ENCODE data around the gene OR2AG1. TPM values are rescaled to one million over a fixed set of nuclear protein-coding genes. Genes with fewer than 3 reads are reported as not detected.

The OR2AG1 gene
- polyA plus RNA-seq, 1 donor (not counting 4 experiments of a cell fraction or from before 2014, with no cell fraction given): not detected

DNA sequence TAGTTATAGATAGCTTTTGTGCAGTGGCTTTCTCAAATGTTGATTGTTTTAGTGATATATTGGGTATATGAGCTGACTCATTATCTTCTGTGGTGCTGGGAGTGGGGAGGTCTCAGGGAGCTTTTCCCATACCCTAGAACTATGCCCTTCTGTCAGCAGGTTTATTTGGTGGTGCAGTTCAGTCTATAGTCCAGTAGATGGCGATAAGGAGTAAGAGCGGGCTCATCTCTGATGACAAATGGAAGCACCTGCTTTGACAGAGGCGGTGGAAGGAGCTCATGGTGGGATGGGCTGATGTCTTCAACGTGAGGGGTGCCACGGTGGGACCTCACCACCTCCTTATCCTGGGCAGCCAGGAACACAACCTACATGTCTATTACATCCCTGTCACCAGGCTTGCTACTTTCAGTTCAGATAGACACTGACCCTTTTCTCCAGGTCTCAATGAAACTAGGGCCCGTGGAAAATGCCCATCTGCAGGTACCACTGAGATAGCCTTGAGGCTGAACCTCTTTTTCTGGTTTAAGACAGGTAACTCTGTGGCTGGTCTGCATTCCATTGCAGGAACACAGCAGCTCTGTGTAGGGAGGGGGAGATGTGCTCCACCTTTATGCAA is 29.7 kb downstream of the OR2AG1 start:
- H3K79me2 ChIP-seq (ENCODE audit: control insufficient read depth, insufficient read depth, low read length): no peaks in the 10 kb centered on the region
- no peaks in the 10 kb centered on the region for H3K36me3 ChIP-seq (ENCODE audit: control insufficient read depth in 2 of 2, extremely low read depth in 1 of 2, insufficient read depth in 2 of 2, low read length in 2 of 2)
- no peaks in the 10 kb centered on the region for H3K27me3 ChIP-seq (ENCODE audit: control insufficient read depth, extremely low read depth, insufficient read depth, low read length)
- DNase-seq (ENCODE audit: low read depth, low spot score): peak; percentile 19
- FAIRE-seq: peak; percentile 41
- no peaks in the 10 kb centered on the region for H3K4me1 ChIP-seq (ENCODE audit: control insufficient read depth, extremely low read depth, insufficient read depth, low read length)
- no peaks in the 10 kb centered on the region for H4K20me1 ChIP-seq (ENCODE audit: control insufficient read depth, extremely low read depth, insufficient read depth, low read length)
- H3K9me3 ChIP-seq (ENCODE audit: control insufficient read depth, low read depth, low read length): no peaks in the 10 kb centered on the region
- H2AFZ ChIP-seq (ENCODE audit: control insufficient read depth, low read length): no peak overlapping the region
- dilution Hi-C loops (cut with MboI; ENCODE audit: extremely low pct_ligation_motif_present, low sequenced_read_pairs): no loop called here
- H3K9me1 ChIP-seq (ENCODE audit: control insufficient read depth, extremely low read depth, insufficient read depth, low read length): no peaks in the 10 kb centered on the region
- H3K9ac ChIP-seq (ENCODE audit: control insufficient read depth, extremely low read depth, insufficient read depth, low read length): no peak overlapping the region
- H3K4me3 ChIP-seq (ENCODE audit: control insufficient read depth in 2 of 3, extremely low read depth in 1 of 3, insufficient read depth in 2 of 3, low read depth in 1 of 3, low read length in 3 of 3): no peak overlapping the region
- H3K27ac ChIP-seq (ENCODE audit: control insufficient read depth, insufficient read depth, low read length): no peak overlapping the region
- TF ChIP-seq, protein P1, sequence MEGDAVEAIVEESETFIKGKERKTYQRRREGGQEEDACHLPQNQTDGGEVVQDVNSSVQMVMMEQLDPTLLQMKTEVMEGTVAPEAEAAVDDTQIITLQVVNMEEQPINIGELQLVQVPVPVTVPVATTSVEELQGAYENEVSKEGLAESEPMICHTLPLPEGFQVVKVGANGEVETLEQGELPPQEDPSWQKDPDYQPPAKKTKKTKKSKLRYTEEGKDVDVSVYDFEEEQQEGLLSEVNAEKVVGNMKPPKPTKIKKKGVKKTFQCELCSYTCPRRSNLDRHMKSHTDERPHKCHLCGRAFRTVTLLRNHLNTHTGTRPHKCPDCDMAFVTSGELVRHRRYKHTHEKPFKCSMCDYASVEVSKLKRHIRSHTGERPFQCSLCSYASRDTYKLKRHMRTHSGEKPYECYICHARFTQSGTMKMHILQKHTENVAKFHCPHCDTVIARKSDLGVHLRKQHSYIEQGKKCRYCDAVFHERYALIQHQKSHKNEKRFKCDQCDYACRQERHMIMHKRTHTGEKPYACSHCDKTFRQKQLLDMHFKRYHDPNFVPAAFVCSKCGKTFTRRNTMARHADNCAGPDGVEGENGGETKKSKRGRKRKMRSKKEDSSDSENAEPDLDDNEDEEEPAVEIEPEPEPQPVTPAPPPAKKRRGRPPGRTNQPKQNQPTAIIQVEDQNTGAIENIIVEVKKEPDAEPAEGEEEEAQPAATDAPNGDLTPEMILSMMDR (optimal IDR thresholded peaks at IDR 0.05 in 1 of 3, IDR thresholded peaks at IDR 0.05 in 1 of 3, conservative IDR thresholded peaks at IDR 0.05 in 1 of 3; ENCODE audit: extremely low read depth in 1 of 3, insufficient read depth in 2 of 3, low read length in 3 of 3): peak; percentile 77 to 91 (median 86)
- no peak for TF ChIP-seq EZH2 (IDR thresholded peaks at IDR 0.05; ENCODE audit: low read length)
- no peak overlapping the region for H3K4me2 ChIP-seq (ENCODE audit: control insufficient read depth, extremely low read depth, insufficient read depth, low read depth, low read length)

DNA sequence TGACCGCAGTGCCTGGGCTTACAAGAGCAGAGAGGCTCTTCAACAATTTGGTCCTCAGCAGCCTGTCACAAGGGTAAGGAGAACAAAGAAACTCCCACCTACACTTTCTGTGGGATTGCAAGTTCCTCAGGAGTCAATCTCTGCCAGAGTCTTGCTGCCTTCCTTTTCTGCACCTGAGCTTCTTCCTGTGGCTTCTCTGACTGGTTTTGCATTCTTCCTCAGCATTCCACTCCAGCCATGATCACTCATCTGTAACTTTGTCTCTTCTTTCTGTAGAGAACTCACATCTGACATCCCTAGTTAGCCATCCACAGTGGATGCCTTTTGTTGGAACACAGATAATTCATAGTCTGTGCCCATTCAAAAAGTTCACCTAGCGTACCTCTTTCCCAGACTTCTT is 30.8 kb downstream of the OR2AG1 start:
- DNase-seq (ENCODE audit: low read depth, low spot score): no peak
- no peak overlapping the region for H3K27ac ChIP-seq (ENCODE audit: control insufficient read depth, insufficient read depth, low read length)
- H3K79me2 ChIP-seq (ENCODE audit: control insufficient read depth, insufficient read depth, low read length): no peaks in the 10 kb centered on the region
- H3K4me2 ChIP-seq (ENCODE audit: control insufficient read depth, extremely low read depth, insufficient read depth, low read depth, low read length): no peak overlapping the region
- no peaks in the 10 kb centered on the region for H3K4me1 ChIP-seq (ENCODE audit: control insufficient read depth, extremely low read depth, insufficient read depth, low read length)
- no peaks in the 10 kb centered on the region for H3K36me3 ChIP-seq (ENCODE audit: control insufficient read depth in 2 of 2, extremely low read depth in 1 of 2, insufficient read depth in 2 of 2, low read length in 2 of 2)
- FAIRE-seq: no peak
- no peak overlapping the region for H3K9ac ChIP-seq (ENCODE audit: control insufficient read depth, extremely low read depth, insufficient read depth, low read length)
- H3K9me3 ChIP-seq (ENCODE audit: control insufficient read depth, low read depth, low read length): no peaks in the 10 kb centered on the region
- H2AFZ ChIP-seq (ENCODE audit: control insufficient read depth, low read length): no peak overlapping the region
- H3K9me1 ChIP-seq (ENCODE audit: control insufficient read depth, extremely low read depth, insufficient read depth, low read length): no peaks in the 10 kb centered on the region
- no peak overlapping the region for H3K4me3 ChIP-seq (ENCODE audit: control insufficient read depth in 2 of 3, extremely low read depth in 1 of 3, insufficient read depth in 2 of 3, low read depth in 1 of 3, low read length in 3 of 3)
- H4K20me1 ChIP-seq (ENCODE audit: control insufficient read depth, extremely low read depth, insufficient read depth, low read length): no peaks in the 10 kb centered on the region
- dilution Hi-C loops (cut with MboI; ENCODE audit: extremely low pct_ligation_motif_present, low sequenced_read_pairs): no loop called here
- H3K27me3 ChIP-seq (ENCODE audit: control insufficient read depth, extremely low read depth, insufficient read depth, low read length): no peaks in the 10 kb centered on the region
- TF ChIP-seq EZH2 (IDR thresholded peaks at IDR 0.05; ENCODE audit: low read length): no peak
- TF ChIP-seq, protein P1 (optimal IDR thresholded peaks at IDR 0.05 in 1 of 3, IDR thresholded peaks at IDR 0.05 in 1 of 3, conservative IDR thresholded peaks at IDR 0.05 in 1 of 3; ENCODE audit: extremely low read depth in 1 of 3, insufficient read depth in 2 of 3, low read length in 3 of 3): no peak
